Keratinocyte (primary cell): ENCODE data around the gene HNRNPK. TPM values are rescaled to one million over a fixed set of nuclear protein-coding genes. Genes with fewer than 3 reads are reported as not detected.
A peak's percentile ranks its signal among the peaks of the same experiment; 100 is the strongest.

Experiments used
- DNase-seq: peaks from one replicate; pipeline ENCODE4 v3.0.0-alpha.2; 2011; ENCODE audit warnings: low read depth, missing footprints, low spot score
- FAIRE-seq: peaks from 2 replicates; lab custom pipeline; 2011; peaks lifted over from hg19 to GRCh38; lab: Jason Lieb, UNC
- H2AFZ ChIP-seq: 2 replicates; pipeline ENCODE4 v1.6.0; 2012; ENCODE audit warnings: low read length, control low read depth, inconsistent platforms; ENCODE audit not compliant: control insufficient read depth
- H3K27ac ChIP-seq: 2 replicates; pipeline ENCODE4 v1.5.1; 2011; ENCODE audit warnings: low read length; ENCODE audit not compliant: control insufficient read depth, insufficient read depth
- H3K27me3 ChIP-seq: 3 replicates; pipeline ENCODE4 v1.6.0; 2011; ENCODE audit warnings: low read length; ENCODE audit not compliant: control insufficient read depth, insufficient read depth; ENCODE audit errors: extremely low read depth
- H3K36me3 ChIP-seq, 2 experiments: 2 replicates in 1 of 2; 3 replicates in 1 of 2; pipeline ENCODE4 v1.5.1; 2011; ENCODE audit warnings: low read length in 2 of 2, mild to moderate bottlenecking in 1 of 2; ENCODE audit not compliant: control insufficient read depth in 2 of 2, insufficient read depth in 2 of 2; ENCODE audit errors: extremely low read depth in 1 of 2
- H3K4me1 ChIP-seq: 3 replicates; pipeline ENCODE4 v1.5.1; 2011; ENCODE audit warnings: low read length; ENCODE audit not compliant: control insufficient read depth, insufficient read depth; ENCODE audit errors: extremely low read depth
- H3K4me2 ChIP-seq: 3 replicates; pipeline ENCODE4 v1.6.0; 2011; ENCODE audit warnings: low read depth, low read length; ENCODE audit not compliant: control insufficient read depth, insufficient read depth; ENCODE audit errors: extremely low read depth
- H3K4me3 ChIP-seq, 3 experiments: fragments of 200-600 bp in 1 of 3; sonication (generic) in 1 of 3; 2 replicates in 2 of 3; 3 replicates in 1 of 3; pipeline ENCODE4 v1.5.1; 2011 to 2016; ENCODE audit warnings: low read length in 3 of 3, mild to moderate bottlenecking in 3 of 3, control low read depth in 2 of 3, inconsistent platforms in 1 of 3, low read depth in 1 of 3, mixed read lengths in 1 of 3, mixed run types in 1 of 3, moderate library complexity in 1 of 3; ENCODE audit not compliant: control insufficient read depth in 2 of 3, insufficient read depth in 2 of 3; ENCODE audit errors: extremely low read depth in 1 of 3
- H3K79me2 ChIP-seq: 2 replicates; pipeline ENCODE4 v1.6.0; 2012; ENCODE audit warnings: low read length; ENCODE audit not compliant: control insufficient read depth, insufficient read depth
- H3K9ac ChIP-seq: 3 replicates; pipeline ENCODE4 v1.6.0; 2011; ENCODE audit warnings: low read length; ENCODE audit not compliant: control insufficient read depth, insufficient read depth; ENCODE audit errors: extremely low read depth
- H3K9me1 ChIP-seq: 3 replicates; pipeline ENCODE4 v1.6.0; 2011; ENCODE audit warnings: low read length; ENCODE audit not compliant: control insufficient read depth, insufficient read depth; ENCODE audit errors: extremely low read depth
- H3K9me3 ChIP-seq: 2 replicates; pipeline ENCODE4 v1.5.1; 2012; ENCODE audit warnings: low read depth, low read length; ENCODE audit not compliant: control insufficient read depth
- H4K20me1 ChIP-seq: 3 replicates; pipeline ENCODE4 v1.6.0; 2011; ENCODE audit warnings: low read length; ENCODE audit not compliant: control insufficient read depth, insufficient read depth; ENCODE audit errors: extremely low read depth
- CTCF ChIP-seq, 3 experiments: IDR thresholded peaks in 1 of 3; conservative IDR thresholded peaks in 1 of 3; optimal IDR thresholded peaks in 1 of 3; 2 replicates in 2 of 3; 3 replicates in 1 of 3; pipeline versions ENCODE3 to v1.5.1; 2011; ENCODE audit warnings: low read length in 3 of 3, mild to moderate bottlenecking in 3 of 3, moderate library complexity in 2 of 3, control low read depth in 1 of 3, inconsistent platforms in 1 of 3; ENCODE audit not compliant: insufficient read depth in 2 of 3; ENCODE audit errors: extremely low read depth in 1 of 3
- EZH2 ChIP-seq: IDR thresholded peaks from one replicate; pipeline ENCODE4 v1.6.1; 2012; ENCODE audit warnings: inconsistent platforms, mild to moderate bottlenecking, low read length, moderate library complexity
- dilution Hi-C: fragments of 300-500 bp; cut with MboI; formaldehyde crosslinking; loops from one replicate; pipeline ENCODE4 v1.7.0; 2020; ENCODE audit warnings: low sequenced_read_pairs; ENCODE audit not compliant: extremely low pct_ligation_motif_present
- polyA plus RNA-seq, 5 experiments: library from polyadenylated mRNA; depleted of rRNA in 3 of 5; stranded (reverse) in 3 of 5; stranded (forward) in 1 of 5; unstranded in 1 of 5; fragments of >200 nt; gene quantifications; 1 replicate in 1 of 5; 2 replicates in 3 of 5; 3 replicates in 1 of 5; pipeline versions ENCODE4 v1.2.1 to v1.2.3, GENCODE V29; 2011 to 2012; ENCODE audit warnings: missing spikeins in 2 of 5, low read depth in 1 of 5, low replicate concordance in 1 of 5

HNRNPK gene
- polyA plus RNA-seq, 1 donor (not counting 4 experiments of a cell fraction or from before 2014, with no cell fraction given), result 661 TPM

- H3K9me1 ChIP-seq, result no peaks in the 10 kb centered on the region
- no peaks in the 10 kb centered on the region for H3K36me3 ChIP-seq
- no peak overlapping the region for H3K9ac ChIP-seq
- no peak overlapping the region for H3K4me3 ChIP-seq
- H2AFZ ChIP-seq, result no peak overlapping the region
- no peaks in the 10 kb centered on the region for H4K20me1 ChIP-seq
- TF ChIP-seq CTCF (optimal IDR thresholded peaks at IDR 0.05 in 1 of 3, IDR thresholded peaks at IDR 0.05 in 1 of 3, conservative IDR thresholded peaks at IDR 0.05 in 1 of 3; ENCODE audit: extremely low read depth in 1 of 3, insufficient read depth in 2 of 3, low read length in 3 of 3) (no peak), EZH2 (no peak)
- FAIRE-seq, result no peak
- no peak overlapping the region for H3K27ac ChIP-seq
- H3K9me3 ChIP-seq, result no peaks in the 10 kb centered on the region
- dilution Hi-C loops, result no loop called here
- no peak overlapping the region for H3K4me2 ChIP-seq
- no peaks in the 10 kb centered on the region for H3K79me2 ChIP-seq
- no peak for DNase-seq
- no peaks in the 10 kb centered on the region for H3K27me3 ChIP-seq
- H3K4me1 ChIP-seq, result peaks cover 30% of the 10 kb centered on the region
These were observed 44.6 kb downstream of the HNRNPK start for GRCh38 chr9:83935276-83935935.

DNA sequence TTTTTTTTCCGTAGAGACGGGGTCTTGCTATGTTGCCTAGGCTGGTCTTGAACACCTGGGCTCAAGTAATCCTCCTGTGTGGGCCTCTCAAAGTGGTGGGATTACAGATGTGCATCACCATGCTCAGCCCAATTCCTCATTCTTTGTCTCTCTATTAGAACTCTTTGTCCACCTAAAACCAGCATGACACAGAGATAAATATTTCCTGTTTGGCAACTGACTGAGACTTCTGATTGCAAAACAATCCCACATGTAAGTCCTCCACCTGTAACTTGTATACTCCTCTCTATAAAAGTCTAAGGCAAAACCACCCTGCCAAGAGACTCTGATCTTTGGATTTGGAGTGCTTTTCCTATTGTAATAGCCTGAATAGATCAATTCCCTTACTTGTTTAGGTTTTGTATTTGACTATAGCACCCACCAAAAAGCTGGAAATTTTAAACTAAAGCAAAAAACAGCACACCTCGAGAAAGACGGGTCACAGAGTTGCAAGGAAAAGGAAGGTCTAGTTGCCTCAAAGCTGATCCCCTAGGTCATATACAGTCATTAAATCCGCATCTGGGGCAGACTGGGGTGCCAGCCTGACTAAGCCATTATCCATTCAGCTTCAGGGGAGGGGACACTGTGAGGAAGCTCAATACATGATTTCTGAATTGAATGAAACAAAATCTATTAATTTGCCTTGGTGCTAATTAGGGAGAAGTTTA lies 45.3 kb downstream of the HNRNPK start:
- Histone ChIP-seq H3K79me2 (no peaks in the 10 kb centered on the region), H3K4me3 (no peak overlapping the region), H3K9ac (no peak overlapping the region), H3K27me3 (no peaks in the 10 kb centered on the region), H2AFZ (no peak overlapping the region), H3K27ac (peak overlapping the region; percentile 34), H3K4me2 (peak overlapping the region; percentile 59), H3K36me3 (no peaks in the 10 kb centered on the region), H3K9me1 (no peaks in the 10 kb centered on the region), H3K4me1 (peaks cover 30% of the 10 kb centered on the region), H3K9me3 (no peaks in the 10 kb centered on the region), H4K20me1 (no peaks in the 10 kb centered on the region)
- peak; percentile 13 for FAIRE-seq
- no peak for DNase-seq
- TF ChIP-seq CTCF (optimal IDR thresholded peaks at IDR 0.05 in 1 of 3, IDR thresholded peaks at IDR 0.05 in 1 of 3, conservative IDR thresholded peaks at IDR 0.05 in 1 of 3; ENCODE audit: extremely low read depth in 1 of 3, insufficient read depth in 2 of 3, low read length in 3 of 3), result no peak
- TF ChIP-seq EZH2, result no peak
- dilution Hi-C loops, result no loop called here
